H1 (cell line): ENCODE data around the gene EPHB1. TPM values are rescaled to one million over a fixed set of nuclear protein-coding genes. Genes with fewer than 3 reads are reported as not detected.

Experiments
- CBX5 ChIP-seq: fragments of 300-800, 300-1000 bp; sonication (generic); IDR thresholded peaks from 2 replicates; pipeline ENCODE4 v1.7.1; 2016; ENCODE audit warnings: antibody characterized with exemption, low read length, low read depth
- CHD2 ChIP-seq: IDR thresholded peaks from 2 replicates; pipeline ENCODE4 v1.6.1; 2012; ENCODE audit warnings: low read length, improper control_type of control experiment
- CHD7 ChIP-seq: fragments of 300-600 bp; sonication (generic); IDR thresholded peaks from 2 replicates; pipeline ENCODE4 v1.7.1; 2012; ENCODE audit warnings: low read length, moderate library complexity, mild to moderate bottlenecking, inconsistent platforms; ENCODE audit not compliant: insufficient replicate concordance
- EZH2 ChIP-seq: fragments of 200-600 bp; sonication (generic); IDR thresholded peaks from 2 replicates; pipeline ENCODE4 v1.7.1; 2012; ENCODE audit warnings: low read depth, mild to moderate bottlenecking, moderate library complexity, low read length, inconsistent platforms; ENCODE audit not compliant: severe bottlenecking
- POU5F1 ChIP-seq: IDR thresholded peaks from 2 replicates; pipeline ENCODE4 v1.6.1; 2011; ENCODE audit warnings: low read depth, mild to moderate bottlenecking, low read length, moderate library complexity
- RAD21 ChIP-seq, 2 experiments: IDR thresholded peaks in 1 of 2; conservative IDR thresholded peaks in 1 of 2; 2 replicates each; pipeline ENCODE4 v1.6.1; 2011; ENCODE audit warnings: low read depth in 2 of 2, low read length in 2 of 2, improper control_type of control experiment in 1 of 2, inconsistent platforms in 1 of 2, mild to moderate bottlenecking in 1 of 2, moderate library complexity in 1 of 2
- RBBP5 ChIP-seq: IDR thresholded peaks from 2 replicates; pipeline ENCODE4 v1.7.1; 2012; ENCODE audit warnings: low read depth, mild to moderate bottlenecking, inconsistent platforms, low read length, moderate library complexity, borderline replicate concordance
- SRF ChIP-seq: IDR thresholded peaks from 2 replicates; pipeline ENCODE4 v1.6.1; 2011; ENCODE audit warnings: mild to moderate bottlenecking, low read depth, low read length, moderate library complexity
- polyA plus RNA-seq, 7 experiments: library from polyadenylated mRNA; depleted of rRNA in 3 of 7; stranded (reverse) in 5 of 7; unstranded in 2 of 7; fragments of >200 nt in 5 of 7; fragments of 200-250 nt in 2 of 7; gene quantifications; 1 replicate in 5 of 7; 2 replicates in 1 of 7; 4 replicates in 1 of 7; pipeline versions ENCODE4 v1.2.1 to v1.2.3, GENCODE V29; 2011 to 2013; ENCODE audit warnings: missing spikeins in 2 of 7, mixed read lengths in 2 of 7
- total RNA-seq: library from RNA; stranded (reverse); fragmentation: NEBNext Ultra II Directional; extraction: Animal tissue kit (Norgen Biotek cat#: 25700); gene quantifications from 2 replicates; pipeline ENCODE4 v1.2.1, GENCODE V29; 2021

Gene EPHB1
- total and polyA plus RNA-seq, 2 of the 8 experiments (the other 6 are each of a cell fraction or from before 2014, with no cell fraction given), result 3.5 to 5.9 TPM

GRCh38 chr3:135268941-135269532 lies 474.0 kb downstream of the EPHB1 start (continued):
- TF ChIP-seq CHD7 (no peak), RAD21 (IDR thresholded peaks at IDR 0.05 in 1 of 2, conservative IDR thresholded peaks at IDR 0.05 in 1 of 2; ENCODE audit: low read depth in 2 of 2, low read length in 2 of 2) (no peak), SRF (no peak), CBX5 (no peak), POU5F1 (no peak), EZH2 (no peak), CHD2 (no peak), RBBP5 (no peak)
